NCI-H460 (cell line): ENCODE data around the gene C2. TPM values are rescaled to one million over a fixed set of nuclear protein-coding genes. Genes with fewer than 3 reads are reported as not detected.

Source experiments
- DNase-seq: peaks from one replicate; pipeline ENCODE4 v3.0.0-alpha.2; 2016; ENCODE audit warnings: low read depth; ENCODE audit errors: extremely low read depth
- total RNA-seq: library from RNA; depleted of rRNA; stranded (reverse); fragments of >200 nt; shearing (Covaris generic); gene quantifications from 2 replicates; pipeline ENCODE4 v1.2.3, GENCODE V29; 2014

C2 gene
- total RNA-seq, 1 experiment from 2014 or later, result 0.20 TPM

- DNase-seq, result no peak
Measured at GRCh38 chr6:31952890-31953289, 25.4 kb downstream of the C2 start.

- DNase-seq, result no peak
Measured at GRCh38 chr6:31954511-31954910, 27.0 kb downstream of the C2 start.

GRCh38 chr6:31956796-31957195 is 29.3 kb downstream of the C2 start:
- no peak for DNase-seq

- DNase-seq, result no peak
Measured at GRCh38 chr6:31958412-31958740, 30.9 kb downstream of the C2 start.

GRCh38 chr6:31958741-31959739 is 31.5 kb downstream of the C2 start, which contains the start of the genes NELFE and SKIC2:
Gene NELFE (minus strand): TSS chr6:31958971. CDS start chr6:31958446, 525 bp downstream.
Gene SKIC2 (plus strand): TSS chr6:31959175. CDS start chr6:31959193, 18 bp downstream.
- peak; percentile 94 for DNase-seq

GRCh38 chr6:31961616-31962015 is 34.1 kb downstream of the C2 start:
- DNase-seq, result no peak

GRCh38 chr6:31963921-31964320 is 36.4 kb downstream of the C2 start:
- DNase-seq, result no peak

DNA sequence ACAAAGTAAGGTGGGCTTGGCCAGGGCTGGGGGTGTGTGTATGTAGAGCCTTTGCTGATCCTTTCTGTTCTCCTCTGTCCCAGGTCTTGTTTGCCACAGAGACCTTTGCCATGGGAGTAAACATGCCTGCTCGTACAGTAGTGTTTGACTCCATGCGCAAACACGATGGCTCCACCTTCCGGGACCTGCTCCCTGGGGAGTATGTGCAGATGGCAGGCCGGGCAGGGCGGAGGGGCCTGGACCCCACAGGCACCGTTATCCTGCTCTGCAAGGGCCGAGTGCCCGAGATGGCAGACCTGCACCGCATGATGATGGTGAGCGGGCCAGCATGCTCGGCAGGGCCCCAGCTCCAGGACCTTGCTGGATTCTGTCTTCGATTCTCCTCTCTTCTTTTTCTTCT is 38.2 kb downstream of the C2 start:
- no peak for DNase-seq

- DNase-seq, result no peak
Measured at GRCh38 chr6:31966506-31966905, 39.0 kb downstream of the C2 start.

DNA sequence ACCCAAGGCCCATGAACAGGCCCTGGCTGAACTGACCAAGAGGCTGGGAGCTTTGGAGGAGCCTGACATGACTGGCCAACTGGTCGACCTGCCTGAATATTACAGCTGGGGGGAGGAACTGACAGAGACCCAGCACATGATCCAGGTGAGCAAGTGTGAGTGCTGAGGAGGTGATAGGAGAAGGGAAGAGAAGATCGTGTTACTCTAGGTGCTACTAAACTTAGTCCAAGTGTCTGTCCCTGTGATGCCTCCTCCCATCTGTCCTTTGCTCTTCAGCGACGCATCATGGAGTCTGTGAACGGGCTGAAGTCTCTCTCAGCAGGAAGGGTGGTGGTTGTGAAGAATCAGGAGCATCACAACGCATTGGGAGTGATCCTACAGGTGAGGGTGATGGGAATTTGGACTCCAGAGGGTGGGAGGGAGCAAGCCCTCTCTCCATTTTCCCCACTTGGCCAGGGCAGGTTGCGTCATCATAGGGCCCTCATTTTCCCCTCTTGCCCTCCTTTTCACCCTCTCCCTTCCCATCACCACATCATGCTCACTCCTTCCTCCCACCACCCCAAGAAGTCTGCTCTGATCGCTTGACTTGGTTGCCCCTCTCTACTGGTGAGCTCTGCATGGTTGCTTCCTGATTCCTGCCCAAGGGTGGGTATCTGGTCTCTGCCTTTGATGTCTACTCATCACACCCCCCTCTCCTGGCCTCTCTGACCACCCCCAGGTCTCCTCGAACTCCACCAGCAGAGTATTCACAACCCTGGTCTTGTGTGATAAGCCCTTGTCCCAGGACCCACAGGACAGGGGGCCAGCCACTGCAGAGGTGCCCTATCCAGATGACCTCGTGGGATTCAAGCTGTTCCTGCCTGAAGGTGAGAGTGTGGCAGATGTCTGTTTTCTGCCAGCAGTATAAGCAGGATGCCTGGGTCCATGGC is 39.7 kb downstream of the C2 start:
- no peak for DNase-seq

- DNase-seq, result no peak
Measured at GRCh38 chr6:31967926-31968320, 40.4 kb downstream of the C2 start.

GRCh38 chr6:31968326-31968725 is 40.8 kb downstream of the C2 start:
- DNase-seq, result no peak

DNA sequence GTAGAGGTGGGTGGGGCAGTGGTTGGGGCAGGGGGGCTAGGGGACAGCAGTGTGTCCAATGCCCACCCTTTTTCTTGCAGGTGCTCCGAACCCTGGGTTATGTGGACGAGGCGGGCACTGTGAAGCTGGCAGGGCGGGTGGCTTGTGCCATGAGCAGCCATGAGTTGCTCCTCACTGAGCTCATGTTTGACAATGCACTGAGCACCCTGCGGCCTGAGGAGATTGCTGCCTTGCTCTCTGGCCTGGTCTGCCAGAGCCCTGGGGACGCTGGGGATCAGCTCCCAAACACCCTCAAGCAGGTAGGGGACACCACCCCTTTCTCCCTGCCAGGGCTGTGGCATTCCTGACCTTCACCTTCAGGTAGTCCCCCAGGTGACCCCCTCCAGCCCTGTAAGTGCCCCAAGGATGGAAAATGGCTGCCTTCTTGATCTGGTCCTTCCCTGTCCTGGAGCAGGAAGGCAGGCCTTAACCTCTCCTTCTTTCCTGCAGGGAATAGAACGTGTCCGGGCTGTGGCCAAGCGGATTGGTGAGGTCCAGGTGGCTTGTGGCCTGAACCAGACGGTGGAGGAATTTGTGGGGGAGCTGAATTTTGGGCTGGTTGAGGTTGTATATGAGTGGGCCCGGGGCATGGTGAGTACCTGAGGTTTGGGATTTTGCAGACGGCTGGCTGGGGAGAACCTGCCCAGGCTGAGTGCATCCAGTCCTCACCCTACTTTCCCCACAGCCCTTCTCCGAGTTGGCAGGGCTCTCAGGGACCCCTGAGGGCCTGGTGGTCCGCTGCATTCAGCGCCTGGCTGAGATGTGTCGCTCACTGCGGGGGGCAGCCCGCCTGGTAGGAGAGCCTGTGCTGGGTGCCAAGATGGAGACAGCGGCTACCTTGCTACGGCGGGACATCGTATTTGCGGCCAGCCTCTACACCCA is 41.5 kb downstream of the C2 start:
- DNase-seq, result no peak

GRCh38 chr6:31969712-31970603 is 42.4 kb downstream of the C2 start:
- no peak for DNase-seq

DNA sequence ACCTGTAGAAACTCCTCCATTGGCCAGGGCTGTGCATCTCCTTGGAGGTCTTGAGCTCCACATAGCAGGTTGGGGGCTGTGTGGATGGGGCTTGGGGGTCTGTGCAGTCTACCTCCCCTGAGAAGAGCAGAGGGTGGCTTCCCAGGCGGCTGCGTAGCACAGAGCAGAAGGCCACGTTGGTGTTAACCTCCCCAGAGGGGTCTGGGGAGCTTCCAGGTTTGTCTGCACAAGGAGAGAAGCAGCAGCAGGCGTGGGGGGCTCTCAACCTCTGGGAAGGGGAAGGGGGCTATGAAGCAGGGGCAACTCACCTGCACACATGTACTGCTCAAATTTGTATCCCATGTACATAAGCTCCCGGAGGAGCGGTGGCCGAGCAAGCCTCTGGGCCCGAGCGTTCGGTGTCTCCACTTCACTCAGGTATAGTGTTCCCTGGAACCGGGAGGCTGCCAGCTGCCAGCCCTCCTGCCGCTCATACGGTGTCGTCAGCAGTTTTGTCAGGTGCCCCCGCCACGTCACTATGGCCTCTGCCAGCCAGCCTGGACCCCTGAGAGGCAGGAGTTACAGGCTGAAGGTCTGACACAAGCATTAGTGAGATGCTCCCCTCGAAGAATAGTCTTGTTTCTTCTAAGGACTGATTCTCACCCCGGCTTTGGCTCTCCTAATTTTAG is 43.2 kb downstream of the C2 start:
- no peak for DNase-seq

DNA sequence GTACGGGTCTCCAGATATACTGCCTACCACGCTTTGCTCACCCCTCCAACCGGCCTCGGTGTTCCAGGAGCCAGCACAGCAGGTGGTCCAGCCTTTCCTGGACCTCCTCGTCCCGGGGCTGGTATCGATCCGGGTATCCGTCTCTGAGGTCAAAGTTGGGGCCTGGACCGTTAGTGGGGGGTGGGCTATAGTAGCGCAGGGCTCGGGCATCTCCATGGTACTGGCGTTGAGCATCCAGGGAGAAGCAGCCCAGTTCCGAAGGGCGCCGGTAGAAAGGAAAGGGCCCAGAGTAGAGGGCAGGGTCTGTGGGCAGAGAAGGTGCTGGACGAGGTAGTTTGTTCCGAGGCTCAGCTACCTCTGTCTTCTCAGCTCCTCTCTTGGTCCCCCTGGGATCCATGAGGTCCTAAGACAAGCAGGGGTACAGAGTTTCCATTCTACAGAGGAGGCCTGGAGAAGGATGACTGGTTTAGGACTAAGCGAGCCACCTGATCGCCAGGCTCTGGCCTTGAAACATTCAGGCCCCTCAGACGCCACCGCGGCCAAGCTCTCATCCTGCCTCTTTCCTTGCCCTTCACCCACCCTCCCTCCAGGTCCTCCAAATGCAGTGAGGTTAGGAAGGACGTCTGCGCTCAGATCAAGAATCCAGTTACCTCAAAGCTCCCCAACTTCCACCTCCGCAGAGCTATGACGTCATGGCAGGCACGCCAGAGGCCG is 43.9 kb downstream of the C2 start:
- no peak for DNase-seq

GRCh38 chr6:31971993-31972708 is 44.6 kb downstream of the C2 start, which contains the start of gene DXO:
Gene DXO (minus strand): TSS chr6:31972138. CDS start chr6:31971675, 463 bp downstream.
- DNase-seq, result peak; percentile 95
